ENCODE data around the gene WAPL.

The WAPL gene

DNA sequence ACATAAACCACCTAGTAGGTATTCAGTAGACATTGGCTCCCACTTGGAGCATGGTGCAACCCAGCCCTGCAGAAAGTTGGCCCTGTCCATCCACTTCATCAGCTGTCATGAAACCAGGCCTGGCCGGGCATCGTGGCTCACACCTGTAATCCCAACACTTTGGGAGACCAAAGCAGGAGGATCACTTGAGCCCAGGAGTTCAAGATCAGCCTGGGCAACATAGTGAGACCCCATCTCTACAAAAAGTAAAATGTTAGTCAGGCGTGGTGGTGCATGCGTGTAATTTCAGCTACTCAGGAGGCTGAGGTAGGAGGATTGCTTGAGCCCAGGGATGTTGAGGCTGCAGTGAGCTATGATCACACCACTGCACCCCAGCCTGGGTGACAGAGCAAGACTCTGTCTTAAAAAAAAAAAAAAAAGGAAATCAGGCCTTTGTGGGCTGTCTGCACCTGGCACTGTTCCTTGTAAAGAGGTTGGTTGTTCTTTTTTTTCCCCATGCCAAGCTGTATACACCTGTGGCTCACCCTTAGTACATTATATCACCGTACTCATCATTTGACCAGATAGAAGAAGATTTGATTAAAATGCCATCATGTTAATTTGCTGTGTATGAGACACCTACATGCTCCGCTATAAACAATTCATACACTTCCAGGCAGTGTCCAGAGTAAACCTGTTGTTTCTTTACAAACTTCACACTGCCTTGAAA is 109.6 kb downstream of the WAPL start:
- no peak for DNase-seq

- DNase-seq: peak; percentile 73 to 82 (median 78)
Measured at GRCh38 chr10:86411281-86411841, 110.2 kb downstream of the WAPL start.

GRCh38 chr10:86410542-86411124 is 111.0 kb downstream of the WAPL start:
- DNase-seq: no peak

DNA sequence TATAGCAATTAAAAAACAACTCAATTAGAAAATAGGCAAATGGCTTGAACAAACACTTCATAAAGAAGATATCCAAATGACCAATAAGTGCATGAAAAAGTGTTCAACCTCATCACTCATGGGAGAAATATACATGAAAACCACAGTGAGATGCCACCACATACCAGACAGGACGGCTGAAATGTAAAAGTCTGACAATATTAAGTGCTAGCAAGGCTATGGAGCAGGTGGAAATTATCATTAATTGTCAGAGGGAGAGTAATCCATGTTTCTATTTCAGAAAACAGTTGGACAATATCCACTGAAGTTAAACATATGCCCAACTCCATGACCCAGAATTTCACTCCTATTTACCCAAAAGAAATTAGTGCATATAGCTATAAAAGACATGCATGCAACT is 112.4 kb downstream of the WAPL start:
- DNase-seq: no peak

GRCh38 chr10:86403183-86403797 is 118.3 kb downstream of the WAPL start:
- DNase-seq: peak in 1 of 3 donors; percentile 24

GRCh38 chr10:86402283-86402941 is 119.2 kb downstream of the WAPL start:
- DNase-seq: no peak

GRCh38 chr10:86401588-86402282 is 119.9 kb downstream of the WAPL start:
- DNase-seq: peak in 2 of 3 donors; percentile 17 to 24

DNA sequence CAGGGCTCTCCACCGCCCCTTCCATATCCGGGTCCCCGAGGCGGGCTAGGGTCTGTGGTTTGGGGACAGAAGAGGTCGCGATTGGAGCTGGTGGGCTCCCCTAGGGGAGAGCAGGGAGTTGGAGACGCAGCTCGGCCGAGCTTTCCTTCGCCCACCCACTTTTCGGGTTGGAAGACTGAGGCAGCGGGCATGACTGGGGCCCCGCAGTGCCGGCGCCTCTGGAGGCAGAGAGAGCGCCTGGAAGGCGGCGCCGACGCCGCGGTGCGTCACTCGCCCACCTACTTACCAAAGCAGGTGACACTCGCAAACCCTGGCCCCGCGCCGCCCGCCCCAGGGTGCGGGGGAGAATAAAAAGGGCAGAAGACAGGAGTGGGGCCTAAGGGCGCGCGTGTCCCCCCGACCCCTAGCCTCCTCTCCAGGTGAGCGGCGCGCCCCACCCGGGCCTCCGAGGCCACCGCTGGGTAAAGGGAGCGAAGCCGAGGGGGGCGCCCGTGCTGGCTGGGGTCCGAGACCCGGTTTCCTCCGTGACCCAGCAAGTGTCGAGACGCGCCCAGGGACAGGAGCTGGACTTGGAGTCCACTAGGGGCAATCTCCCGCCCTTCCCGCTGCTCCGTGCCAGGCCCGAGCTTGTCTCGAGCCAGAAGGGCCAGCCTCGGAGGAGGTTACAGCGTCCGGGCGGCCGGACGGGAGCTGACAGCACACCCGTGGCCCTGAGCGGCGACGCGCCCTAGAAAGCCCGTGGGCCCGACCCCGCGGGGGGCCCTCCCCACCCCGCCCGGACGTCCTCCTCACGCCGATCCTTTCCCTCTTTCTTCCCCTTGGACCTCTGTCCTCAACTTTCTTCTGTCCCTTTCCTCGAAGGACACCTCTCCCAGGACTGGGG is 120.6 kb downstream of the WAPL start:
- DNase-seq: peak; percentile 63 to 78 (median 65)

GRCh38 chr10:86399879-86400704 is 121.5 kb downstream of the WAPL start:
- DNase-seq: peak; percentile 98 to 99 (median 98)

DNA sequence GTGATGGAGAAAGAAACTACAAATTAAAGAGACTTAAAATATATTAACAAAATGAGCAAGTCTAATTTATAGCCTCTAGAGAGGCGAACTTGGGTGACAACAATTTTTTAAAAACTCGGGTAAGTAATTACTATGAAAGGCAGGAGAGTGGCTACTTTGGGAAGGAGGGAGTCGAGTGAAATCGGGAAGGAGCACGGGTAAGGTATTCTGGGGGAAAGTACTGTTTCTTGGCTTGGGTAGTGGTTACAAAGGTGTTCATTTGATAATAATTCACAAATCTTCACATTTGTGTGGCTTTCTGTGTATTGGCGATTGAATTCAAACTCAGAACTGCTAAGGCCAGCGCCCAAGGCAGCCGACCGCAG is 122.1 kb downstream of the WAPL start:
- no peak for DNase-seq

GRCh38 chr10:86397120-86397519 is 124.5 kb downstream of the WAPL start:
- DNase-seq: no peak

- no peak for DNase-seq
Measured at GRCh38 chr10:86393862-86394455, 127.6 kb downstream of the WAPL start.

GRCh38 chr10:86393362-86393761 is 128.2 kb downstream of the WAPL start:
- no peak for DNase-seq

DNA sequence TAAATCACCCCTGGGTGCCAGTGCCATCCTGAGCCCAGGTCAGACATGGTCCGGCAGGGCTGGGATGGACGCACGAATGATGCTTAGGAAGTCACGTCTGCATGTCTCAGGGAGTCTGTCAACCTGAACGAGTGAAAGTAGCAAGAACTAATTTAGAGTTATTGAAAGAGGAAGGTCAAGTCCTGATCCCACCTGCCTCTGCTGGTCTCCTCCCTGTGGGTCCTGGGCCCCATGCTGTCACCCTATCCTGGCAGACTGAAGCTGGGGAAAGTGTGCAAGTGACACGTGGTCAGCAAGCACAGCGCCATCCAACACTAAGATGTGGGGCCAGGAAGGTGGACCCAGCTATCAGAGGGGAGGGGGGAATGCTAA is 128.9 kb downstream of the WAPL start:
- DNase-seq: no peak

GRCh38 chr10:86391986-86392722 is 129.4 kb downstream of the WAPL start:
- no peak for DNase-seq

DNA sequence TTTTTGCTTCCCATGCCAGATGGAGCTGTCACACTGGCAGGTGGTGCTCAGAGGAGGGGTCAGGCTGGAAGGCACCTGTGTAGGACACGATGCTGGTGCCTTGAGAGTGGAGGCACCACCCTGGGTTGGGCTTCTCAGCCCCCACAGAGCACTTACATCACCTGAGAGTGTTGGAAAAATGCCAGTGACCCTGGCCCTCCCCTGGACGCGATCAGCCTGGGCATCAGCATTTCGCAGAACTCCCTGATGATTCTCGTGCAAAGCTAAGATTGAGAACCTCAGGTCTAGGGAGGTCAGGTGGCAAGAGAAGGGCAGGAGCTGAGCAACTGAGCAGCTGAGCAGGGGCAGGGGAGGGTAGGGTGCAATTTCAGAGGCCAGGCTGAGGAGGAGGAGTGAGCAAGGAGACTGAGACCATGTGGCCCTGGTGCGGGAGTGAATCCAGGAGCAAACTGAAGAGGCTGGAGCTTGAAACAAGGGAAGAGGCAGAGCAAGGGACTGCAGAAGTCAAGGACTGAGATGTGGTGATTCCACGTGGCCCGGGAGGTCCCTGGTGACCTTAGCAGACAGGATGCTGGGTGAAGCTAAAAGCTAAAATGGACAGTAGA is 130.3 kb downstream of the WAPL start:
- no peak for DNase-seq

DNA sequence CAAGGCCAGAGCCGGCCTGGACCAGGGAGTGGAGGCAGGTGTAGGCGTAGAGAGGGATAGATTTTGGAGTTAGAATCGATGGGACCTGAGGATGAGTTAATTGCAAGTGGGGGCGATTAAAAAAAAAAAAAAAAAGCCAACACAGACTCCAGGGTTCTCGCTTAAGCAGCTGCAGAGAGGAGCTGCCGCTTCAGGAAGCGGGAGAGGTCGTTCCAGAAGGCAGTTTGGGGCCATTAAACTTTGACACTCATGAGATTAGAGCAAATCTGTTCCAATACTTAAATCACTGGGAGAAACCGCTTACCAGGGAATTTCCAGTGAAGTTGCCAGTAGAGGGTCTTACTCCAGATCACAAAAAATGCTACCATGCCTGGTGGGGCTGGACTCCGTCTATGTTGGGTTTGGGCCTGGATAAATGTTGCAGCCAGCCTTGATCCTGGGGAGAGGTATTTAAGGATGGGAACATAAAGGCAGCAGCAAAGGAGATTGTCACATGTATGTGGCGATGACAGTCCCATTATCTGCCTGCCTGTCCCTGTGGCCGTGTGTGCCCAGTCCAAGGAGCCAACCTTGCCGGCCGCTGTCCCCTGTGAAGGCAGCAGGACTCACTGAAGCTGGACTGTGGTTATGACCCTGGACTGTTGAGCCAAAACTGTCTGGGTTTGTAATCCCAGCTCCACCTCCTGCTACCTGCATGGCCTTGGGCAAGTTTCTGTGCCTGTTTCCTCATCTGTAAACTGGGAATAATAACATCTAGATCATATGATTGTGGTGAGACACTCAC is 131.1 kb downstream of the WAPL start:
- DNase-seq: no peak

- DNase-seq: peak in 2 of 3 donors; percentile 35 to 67
Measured at GRCh38 chr10:86389441-86390193, 132.0 kb downstream of the WAPL start.
